ENCODE data around the gene SPA17. TPM values are rescaled to one million over a fixed set of nuclear protein-coding genes. Genes with fewer than 3 reads are reported as not detected.

SPA17 gene
- total RNA-seq, 6 donors from 2014 or later, result 3.6 to 28.0 (median 7.6) TPM

GRCh38 chr11:124633355-124633754, 40.3 kb upstream of the SPA17 start:
- no peak overlapping the region for H3K4me3 ChIP-seq
- H3K4me1 ChIP-seq, result no peaks in the 10 kb centered on the region
- TF ChIP-seq CTCF (IDR thresholded peaks at IDR 0.05) (no peak), EP300 (IDR thresholded peaks at IDR 0.05) (no peak), POLR2A (IDR thresholded peaks at IDR 0.05) (no peak), POLR2AphosphoS5 (IDR thresholded peaks at IDR 0.05) (no peak)
- no peak for ATAC-seq (ENCODE audit: low FRiP score in 2 of 2)
- peaks cover 42 to 97% (median 64%) of the 10 kb centered on the region in 4 donors for H3K36me3 ChIP-seq
- no peak overlapping the region for H3K27ac ChIP-seq
- WGBS, 2 donors, result 96 to 97% methylated on average over 1 of the region's 1 CpG
- H3K27me3 ChIP-seq, result no peaks in the 10 kb centered on the region
- no peaks in the 10 kb centered on the region for H3K9me3 ChIP-seq
- no peak for DNase-seq

GRCh38 chr11:124635932-124636331, 37.8 kb upstream of the SPA17 start:
- H3K36me3 ChIP-seq, result peaks cover 35 to 91% (median 56%) of the 10 kb centered on the region in 4 donors
- DNase-seq (no peak), ATAC-seq (ENCODE audit: low FRiP score in 2 of 2) (no peak)
- H3K9me3 ChIP-seq, result no peaks in the 10 kb centered on the region
- no peak for TF ChIP-seq EP300 (IDR thresholded peaks at IDR 0.05)
- TF ChIP-seq CTCF (IDR thresholded peaks at IDR 0.05), result no peak
- TF ChIP-seq POLR2A (IDR thresholded peaks at IDR 0.05), result no peak
- TF ChIP-seq POLR2AphosphoS5 (IDR thresholded peaks at IDR 0.05), result no peak
- WGBS, 2 donors, result 90 to 94% methylated on average over 3 of the region's 3 CpGs
- H3K27me3 ChIP-seq, result no peaks in the 10 kb centered on the region
- H3K4me3 ChIP-seq, result no peak overlapping the region
- H3K4me1 ChIP-seq, result no peaks in the 10 kb centered on the region
- H3K27ac ChIP-seq, result no peak overlapping the region

- no peak overlapping the region for H3K4me3 ChIP-seq
- H3K27me3 ChIP-seq, result no peaks in the 10 kb centered on the region
- H3K27ac ChIP-seq, result no peak overlapping the region
- H3K4me1 ChIP-seq, result no peaks in the 10 kb centered on the region
- no peak for ATAC-seq (ENCODE audit: low FRiP score in 2 of 2)
- H3K9me3 ChIP-seq, result no peaks in the 10 kb centered on the region
- no peak for TF ChIP-seq EP300 (IDR thresholded peaks at IDR 0.05)
- WGBS, 2 donors, result 82 to 87% methylated on average over 3 of the region's 3 CpGs
- no peak for DNase-seq
- peaks cover 13 to 65% (median 32%) of the 10 kb centered on the region in 4 donors for H3K36me3 ChIP-seq
Measured at GRCh38 chr11:124638500-124638899, 35.2 kb upstream of the SPA17 start.

GRCh38 chr11:124639186-124639585, 34.5 kb upstream of the SPA17 start:
- peaks cover 6 to 58% (median 29%) of the 10 kb centered on the region in 4 donors for H3K36me3 ChIP-seq
- ATAC-seq (ENCODE audit: low FRiP score in 2 of 2) (no peak), DNase-seq (no peak)
- peaks cover 0 to 1% (median 0%) of the 10 kb centered on the region in 4 donors for H3K4me1 ChIP-seq
- H3K27me3 ChIP-seq, result no peaks in the 10 kb centered on the region
- H3K4me3 ChIP-seq, result no peak overlapping the region
- TF ChIP-seq POLR2AphosphoS5 (IDR thresholded peaks at IDR 0.05) (no peak), POLR2A (IDR thresholded peaks at IDR 0.05) (no peak), CTCF (IDR thresholded peaks at IDR 0.05) (no peak), EP300 (IDR thresholded peaks at IDR 0.05) (no peak)
- 79 to 88% methylated on average over 1 of the region's 1 CpG for WGBS, 2 donors
- H3K27ac ChIP-seq, result no peak overlapping the region
- H3K9me3 ChIP-seq, result no peaks in the 10 kb centered on the region

- 86 to 90% methylated on average over 5 of the region's 5 CpGs for WGBS, 2 donors
- Histone ChIP-seq H3K4me3 (no peak overlapping the region), H3K4me1 (peaks cover 0 to 10% (median 5%) of the 10 kb centered on the region in 4 donors), H3K36me3 (peaks cover 6 to 43% (median 25%) of the 10 kb centered on the region in 4 donors), H3K27me3 (no peaks in the 10 kb centered on the region), H3K9me3 (no peaks in the 10 kb centered on the region), H3K27ac (no peak overlapping the region)
- ATAC-seq (ENCODE audit: low FRiP score in 2 of 2) (no peak), DNase-seq (no peak)
- no peak for TF ChIP-seq CTCF (IDR thresholded peaks at IDR 0.05)
- no peak for TF ChIP-seq EP300 (IDR thresholded peaks at IDR 0.05)
- no peak for TF ChIP-seq POLR2A (IDR thresholded peaks at IDR 0.05)
- TF ChIP-seq POLR2AphosphoS5 (IDR thresholded peaks at IDR 0.05), result no peak
Measured at GRCh38 chr11:124640666-124641065, 33.0 kb upstream of the SPA17 start.
